ENCODE data around the gene OTOF. TPM values are rescaled to one million over a fixed set of nuclear protein-coding genes. Genes with fewer than 3 reads are reported as not detected.

OTOF gene
- total and polyA plus RNA-seq, 2 of the 4 experiments (the other 2 are of a cell fraction): 0.03 TPM; not detected in 1

- intact Hi-C loops (cut with micrococcal nuclease) (no loop called here), dilution Hi-C loops (cut with HindIII; ENCODE audit: low sequenced_read_pairs, unreplicated experiment) (no loop called here), in situ Hi-C loops (cut with MboI; ENCODE audit: low sequenced_read_pairs) (no loop called here)
- H3K79me1 ChIP-seq (ENCODE audit: low read depth in 1 of 2, low read length in 2 of 2): no peaks in the 10 kb centered on the region
- no peak overlapping the region for H3K4me3 ChIP-seq (ENCODE audit: insufficient read depth, low read depth, low read length)
- no peak overlapping the region for H3K14ac ChIP-seq (replicated peaks; ENCODE audit: low read depth, low read length)
- H4K5ac ChIP-seq (ENCODE audit: low read depth, low read length): no peak overlapping the region
- no peak overlapping the region for H2AK9ac ChIP-seq (replicated peaks; ENCODE audit: low read depth, low read length, poor library complexity)
- H3K56ac ChIP-seq (ENCODE audit: extremely low read depth, insufficient read depth, low read length): no peak overlapping the region
- H2BK15ac ChIP-seq (ENCODE audit: low read depth, low read length): no peak overlapping the region
- no peaks in the 10 kb centered on the region for H3K27me3 ChIP-seq (ENCODE audit: control insufficient read depth, insufficient read depth, low read length)
- no peaks in the 10 kb centered on the region; the same call in 1 of the 2 replicates for H3K9me1 ChIP-seq (ENCODE audit: insufficient read depth, low read length)
- no peaks in the 10 kb centered on the region for H3K4me1 ChIP-seq (ENCODE audit: control insufficient read depth, insufficient read depth, low read length)
- H2AFZ ChIP-seq (replicated peaks; ENCODE audit: low read length, poor library complexity): no peak overlapping the region
- no peak overlapping the region for H3K4ac ChIP-seq (ENCODE audit: low read depth, low read length)
- H4K8ac ChIP-seq (ENCODE audit: low read depth in 2 of 2, low read length in 2 of 2): no peak overlapping the region
- no peak for TF ChIP-seq RCOR1 (IDR thresholded peaks at IDR 0.05; ENCODE audit: insufficient replicate concordance, low read length)
- no peak for TF ChIP-seq NFE2L2 (IDR thresholded peaks at IDR 0.05; ENCODE audit: low read depth, low read length)
- TF ChIP-seq CTCF (conservative IDR thresholded peaks at IDR 0.05; ENCODE audit: low read depth, low read length): no peak
- TF ChIP-seq POLR2A (IDR thresholded peaks at IDR 0.05; ENCODE audit: low read depth, low read length): no peak
- TF ChIP-seq MAFK (IDR thresholded peaks at IDR 0.05; ENCODE audit: low read depth, low read length): no peak
- TF ChIP-seq BHLHE40 (IDR thresholded peaks at IDR 0.05; ENCODE audit: low read depth, low read length): no peak
- TF ChIP-seq FOS (IDR thresholded peaks at IDR 0.05; ENCODE audit: low read depth, low read length): no peak
- TF ChIP-seq RAD21 (IDR thresholded peaks at IDR 0.05; ENCODE audit: low read length): no peak
- no peak for TF ChIP-seq ELK1 (IDR thresholded peaks at IDR 0.05; ENCODE audit: borderline replicate concordance, low read depth, low read length)
- TF ChIP-seq CHD1 (IDR thresholded peaks at IDR 0.05; ENCODE audit: low read depth, low read length): no peak
- CTCF ChIA-PET: no interaction called here
- no peak overlapping the region for H2BK120ac ChIP-seq (ENCODE audit: low read depth, low read length)
- H4K91ac ChIP-seq (ENCODE audit: insufficient read depth, low read depth, low read length): no peak overlapping the region
- no peaks in the 10 kb centered on the region for H4K20me1 ChIP-seq (ENCODE audit: insufficient read depth, low read length)
- no peaks in the 10 kb centered on the region for H3K36me3 ChIP-seq (ENCODE audit: control insufficient read depth, insufficient read depth, low read length)
- ATAC-seq (ENCODE audit: low read depth) (no peak), DNase-seq (no peak)
- no peak overlapping the region for H3K23ac ChIP-seq (ENCODE audit: low read depth, low read length)
- H3K27ac ChIP-seq (ENCODE audit: insufficient read depth, low read length): no peak overlapping the region
- no TSS peak for BruUV-seq (replicated peaks)
- POLR2A ChIA-PET (ENCODE audit: unreplicated experiment): no interaction called here
- H3K9me3 ChIP-seq (ENCODE audit: control insufficient read depth, insufficient read depth, low read length): peaks cover 5% of the 10 kb centered on the region
- no peak overlapping the region for H2BK20ac ChIP-seq (ENCODE audit: low read depth, low read length)
- WGBS, 2 experiments (ENCODE audit: extremely low coverage in 2 of 2, insufficient read length in 1 of 2): 90% methylated on average over 2 of the region's 9 CpGs; no CpG with 5 or more reads in 1 of the 2 experiments
- no peak overlapping the region for H3K18ac ChIP-seq (ENCODE audit: low read depth, low read length)
- H3K4me2 ChIP-seq (ENCODE audit: low read depth, low read length): no peak overlapping the region
- no peak overlapping the region for H2AK5ac ChIP-seq (ENCODE audit: low read depth, low read length)
- no peak overlapping the region for H2BK5ac ChIP-seq (ENCODE audit: low read depth, low read length, poor library complexity, severe bottlenecking)
- H3K9ac ChIP-seq (ENCODE audit: low read depth, low read length): no peak overlapping the region
These were observed 4.1 kb downstream of the OTOF start for GRCh38 chr2:26473796-26474195.
